Thyroid gland (tissue), 4 donors: ENCODE measurements around the gene EFNB2.

Experiments
- POLR2A ChIP-seq, 2 donors: fragments of 450-650 bp; IDR thresholded peaks; one replicate each; pipeline ENCODE4 v1.6.1; 2017; ENCODE audit warnings: antibody characterized with exemption in 2 of 2, mild to moderate bottlenecking in 2 of 2, moderate library complexity in 1 of 2
- TF ChIP-seq, protein P1 (sequence below), 6 experiments: fragments of 200-600 bp in 3 of 6; fragments of 450-650 bp in 3 of 6; sonication (generic) in 3 of 6; IDR thresholded peaks; one replicate each; pipeline ENCODE4 v1.5.1; 2016 to 2019; ENCODE audit warnings: antibody characterized with exemption in 6 of 6, mild to moderate bottlenecking in 2 of 6, inconsistent platforms in 1 of 6, moderate library complexity in 1 of 6

DNA sequence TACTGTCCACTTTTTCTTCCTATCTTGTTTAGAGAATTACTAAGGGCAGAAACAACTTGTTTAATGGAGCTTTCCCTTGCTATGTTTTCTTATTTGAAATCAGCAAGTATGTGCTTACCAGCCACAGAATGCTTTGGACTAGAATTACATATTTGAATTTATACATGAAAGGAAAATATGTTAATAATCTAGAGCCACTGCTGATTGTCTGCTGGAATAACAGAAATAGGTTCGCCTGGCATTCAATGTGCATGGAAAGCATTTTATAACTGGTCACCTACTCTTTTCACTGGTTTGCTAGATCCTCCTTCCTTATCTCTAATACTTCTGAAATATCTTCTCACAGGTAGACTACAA, 8.0 kb downstream of the EFNB2 start:
- TF ChIP-seq, protein P1, sequence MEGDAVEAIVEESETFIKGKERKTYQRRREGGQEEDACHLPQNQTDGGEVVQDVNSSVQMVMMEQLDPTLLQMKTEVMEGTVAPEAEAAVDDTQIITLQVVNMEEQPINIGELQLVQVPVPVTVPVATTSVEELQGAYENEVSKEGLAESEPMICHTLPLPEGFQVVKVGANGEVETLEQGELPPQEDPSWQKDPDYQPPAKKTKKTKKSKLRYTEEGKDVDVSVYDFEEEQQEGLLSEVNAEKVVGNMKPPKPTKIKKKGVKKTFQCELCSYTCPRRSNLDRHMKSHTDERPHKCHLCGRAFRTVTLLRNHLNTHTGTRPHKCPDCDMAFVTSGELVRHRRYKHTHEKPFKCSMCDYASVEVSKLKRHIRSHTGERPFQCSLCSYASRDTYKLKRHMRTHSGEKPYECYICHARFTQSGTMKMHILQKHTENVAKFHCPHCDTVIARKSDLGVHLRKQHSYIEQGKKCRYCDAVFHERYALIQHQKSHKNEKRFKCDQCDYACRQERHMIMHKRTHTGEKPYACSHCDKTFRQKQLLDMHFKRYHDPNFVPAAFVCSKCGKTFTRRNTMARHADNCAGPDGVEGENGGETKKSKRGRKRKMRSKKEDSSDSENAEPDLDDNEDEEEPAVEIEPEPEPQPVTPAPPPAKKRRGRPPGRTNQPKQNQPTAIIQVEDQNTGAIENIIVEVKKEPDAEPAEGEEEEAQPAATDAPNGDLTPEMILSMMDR (IDR thresholded peaks at IDR 0.05), result no peak
- TF ChIP-seq POLR2A (IDR thresholded peaks at IDR 0.05), result no peak
